HepG2 (cell line): ENCODE data around the gene EGLN2. TPM values are rescaled to one million over a fixed set of nuclear protein-coding genes. Genes with fewer than 3 reads are reported as not detected.

Experiments used
- ATAC-seq: fragments of 200-7000 bp; cut with Tn5 transposase; 3 replicates; pipeline ENCODE4 v1.9.1; 2020; ENCODE audit warnings: mild to moderate bottlenecking, moderate library complexity
- BruUV-seq: library from RNA; stranded (reverse); fragments of 400-500 nt; replicated peaks from 2 replicates; lab custom pipeline; 2021; lab: Mats Ljungman, UMichigan
- CTCF ChIA-PET: fragments of 300-600 bp; formaldehyde crosslinking; extraction: SDS; loops from one replicate; lab custom pipeline; 2021; ENCODE audit warnings: low total read pairs, inconsistent platforms, low intra/inter-chr PET ratio; lab: Yijun Ruan, JAX
- POLR2A ChIA-PET: fragments of 350-600 bp; sonication (Branson Sonifier 250); formaldehyde crosslinking; loops from one replicate; lab custom pipeline; 2020; ENCODE audit warnings: antibody characterized with exemption, inconsistent platforms; lab: Yijun Ruan, JAX
- DNase-seq: peaks from one replicate; pipeline ENCODE4 v3.0.0-alpha.2; 2015; ENCODE audit warnings: low spot score
- FAIRE-seq: peaks from 3 replicates; lab custom pipeline; 2011; peaks lifted over from hg19 to GRCh38; lab: Jason Lieb, UNC
- H2AFZ ChIP-seq: one replicate; pipeline ENCODE4 v1.6.1; 2011; ENCODE audit warnings: low read length, inconsistent platforms
- H3K27ac ChIP-seq: fragments of 300-600 bp; 3 replicates; pipeline ENCODE4 v1.8.0; 2011; ENCODE audit warnings: mixed run types, mild to moderate bottlenecking, mixed read lengths, low read length, inconsistent platforms; ENCODE audit not compliant: insufficient read depth; ENCODE audit errors: extremely low read length
- H3K27me3 ChIP-seq, 2 experiments: fragments of 200-600 bp in 1 of 2; 2 replicates in 1 of 2; 3 replicates in 1 of 2; pipeline versions ENCODE4 v1.6.0 to v1.8.0; 2011; ENCODE audit warnings: low read length in 2 of 2, mild to moderate bottlenecking in 2 of 2, moderate library complexity in 2 of 2, inconsistent platforms in 1 of 2; ENCODE audit not compliant: insufficient read depth in 2 of 2, control insufficient read depth in 1 of 2
- H3K36me3 ChIP-seq, 2 experiments: fragments of 200-600 bp in 1 of 2; replicated peaks in 1 of 2; 2 replicates in 1 of 2; 3 replicates in 1 of 2; pipeline versions ENCODE4 v1.5.1 to v1.8.0; 2011; ENCODE audit warnings: low read length in 2 of 2, inconsistent platforms in 1 of 2; ENCODE audit not compliant: insufficient read depth in 2 of 2, control insufficient read depth in 1 of 2
- H3K4me1 ChIP-seq: 2 replicates; pipeline ENCODE4 v1.5.1; 2012; ENCODE audit warnings: low read length, inconsistent platforms; ENCODE audit not compliant: insufficient read depth
- H3K4me2 ChIP-seq: 2 replicates; pipeline ENCODE4 v1.6.0; 2011; ENCODE audit warnings: low read depth, low read length, inconsistent platforms
- H3K4me3 ChIP-seq, 3 experiments: fragments of 200-600 bp in 1 of 3; sonication (generic), shearing (Covaris generic) in 1 of 3; replicated peaks in 1 of 3; 2 replicates each; pipeline ENCODE4 v1.5.1; 2011 to 2016; ENCODE audit warnings: low read length in 3 of 3, inconsistent platforms in 2 of 3, low read depth in 2 of 3, mild to moderate bottlenecking in 2 of 3, control low read depth in 1 of 3, mixed read lengths in 1 of 3; ENCODE audit not compliant: insufficient read depth in 1 of 3
- H3K79me2 ChIP-seq: one replicate; pipeline ENCODE4 v1.6.1; 2011; ENCODE audit warnings: low read length, inconsistent platforms; ENCODE audit not compliant: insufficient read depth
- H3K9ac ChIP-seq: 2 replicates; pipeline ENCODE4 v1.6.0; 2011; ENCODE audit warnings: mild to moderate bottlenecking, low read depth, low read length, inconsistent platforms; ENCODE audit not compliant: insufficient read depth
- H3K9me3 ChIP-seq: 2 replicates; pipeline ENCODE4 v1.5.1; 2012; ENCODE audit warnings: mild to moderate bottlenecking, low read length
- H4K20me1 ChIP-seq: 2 replicates; pipeline ENCODE4 v1.6.0; 2011; ENCODE audit warnings: inconsistent platforms, mild to moderate bottlenecking, low read length, moderate library complexity; ENCODE audit not compliant: insufficient read depth
- AGO2 ChIP-seq: fragments of 200-400 bp; formaldehyde crosslinking; optimal IDR thresholded peaks from 2 replicates; pipeline ENCODE3; 2017; ENCODE audit warnings: mild to moderate bottlenecking, low read depth, low read length, moderate library complexity
- ATF1 ChIP-seq: IDR thresholded peaks from 2 replicates; pipeline ENCODE4 v1.6.1; 2016; ENCODE audit warnings: mild to moderate bottlenecking, control low read depth
- GATAD1 ChIP-seq: IDR thresholded peaks from 2 replicates; pipeline ENCODE4 v1.6.1; 2016; ENCODE audit warnings: missing genetic modification reagents, missing compliant biosample characterization
- JUNB ChIP-seq: sonication (generic); formaldehyde crosslinking; IDR thresholded peaks from 2 replicates; pipeline ENCODE4 v1.8.0; 2022; ENCODE audit warnings: missing genetic modification reagents, mild to moderate bottlenecking, borderline replicate concordance
- NR3C1 ChIP-seq: sonication (generic); formaldehyde crosslinking; IDR thresholded peaks from 2 replicates; pipeline ENCODE4 v1.4.0; 2020; ENCODE audit warnings: missing genetic modification reagents
- RBFOX2 ChIP-seq: fragments of 200-400 bp; formaldehyde crosslinking; IDR thresholded peaks from 2 replicates; pipeline ENCODE4 v1.6.1; 2017; ENCODE audit warnings: low read depth, mild to moderate bottlenecking, low read length
- TBP ChIP-seq: sonication (generic); formaldehyde crosslinking; IDR thresholded peaks from 2 replicates; pipeline ENCODE4 v1.5.0; 2020; ENCODE audit warnings: missing genetic modification reagents
- TBX2 ChIP-seq: sonication (generic); formaldehyde crosslinking; IDR thresholded peaks from 2 replicates; pipeline ENCODE4 v1.5.0; 2020; ENCODE audit warnings: missing genetic modification reagents, mild to moderate bottlenecking, borderline replicate concordance
- ZNF230 ChIP-seq: sonication (generic); formaldehyde crosslinking; IDR thresholded peaks from 2 replicates; pipeline ENCODE4 v1.4.0; 2020; ENCODE audit warnings: mild to moderate bottlenecking, missing genetic modification reagents
- ZNF354B ChIP-seq: sonication (generic); formaldehyde crosslinking; IDR thresholded peaks from 2 replicates; pipeline ENCODE4 v1.8.0; 2022; ENCODE audit warnings: mild to moderate bottlenecking, missing genetic modification reagents
- ZNF501 ChIP-seq: sonication (generic); formaldehyde crosslinking; IDR thresholded peaks from 2 replicates; pipeline ENCODE4 v1.5.1; 2020; ENCODE audit warnings: mild to moderate bottlenecking, moderate library complexity, missing genetic modification reagents
- ZNF747 ChIP-seq: sonication (generic); formaldehyde crosslinking; IDR thresholded peaks from 2 replicates; pipeline ENCODE4 v1.8.1; 2023; ENCODE audit warnings: missing genetic modification reagents, mild to moderate bottlenecking, borderline replicate concordance
- ZNF792 ChIP-seq: IDR thresholded peaks from 2 replicates; pipeline ENCODE4 v1.6.1; 2016
- WGBS: methylation state at CpG from one replicate; pipeline ENCODE4 v1.1.6; 2017; ENCODE audit warnings: low lambda C conversion rate; 5-methylcytosine and 5-hydroxymethylcytosine counted together
- in situ Hi-C: cut with HindIII; loops from 2 replicates; pipeline ENCODE4 v1.10.0; 2017; ENCODE audit warnings: low pct_unique_long_range_greater_than_20kb; ENCODE audit not compliant: extremely low pct_ligation_motif_present
- intact Hi-C: fragments of 100-400 bp; cut with micrococcal nuclease; formaldehyde crosslinking; loops from one replicate; pipeline ENCODE4 v1.10.0; 2022; ENCODE audit not compliant: unreplicated experiment
- polyA plus RNA-seq, 8 experiments: library from polyadenylated mRNA; depleted of rRNA in 3 of 8; stranded (reverse) in 7 of 8; unstranded in 1 of 8; fragments of >200 nt; fragmentation: Illumina TruSeq in 4 of 8; extraction: Trizol in 4 of 8; gene quantifications; 2 replicates each; pipeline versions ENCODE4 v1.2.1 to v1.2.3, GENCODE V29; 2011 to 2016; ENCODE audit warnings: low read depth in 4 of 8, missing spikeins in 1 of 8, mixed read lengths in 1 of 8; ENCODE audit not compliant: insufficient read depth in 1 of 8
- total RNA-seq, 5 experiments: library from RNA; depleted of rRNA; stranded (reverse); fragments of >200 nt; fragmentation: Illumina TruSeq; extraction: Trizol; gene quantifications; 2 replicates each; pipeline ENCODE4 v1.2.3, GENCODE V29; 2016; ENCODE audit warnings: low read depth in 1 of 5
- TF ChIP-seq, protein P1 (sequence below): sonication (generic); formaldehyde crosslinking; IDR thresholded peaks from 2 replicates; pipeline ENCODE4 v1.5.0; 2020; ENCODE audit warnings: mild to moderate bottlenecking, missing genetic modification reagents
- TF ChIP-seq, protein P2 (sequence below): sonication (generic); formaldehyde crosslinking; IDR thresholded peaks from 2 replicates; pipeline ENCODE4 v1.4.0; 2020; ENCODE audit warnings: missing genetic modification reagents, borderline replicate concordance
- TF ChIP-seq, protein P3 (sequence below): sonication (generic); formaldehyde crosslinking; IDR thresholded peaks from 2 replicates; pipeline ENCODE4 v1.5.0; 2020; ENCODE audit warnings: mild to moderate bottlenecking, missing genetic modification reagents, borderline replicate concordance

EGLN2 gene
- total and polyA plus RNA-seq, 2 of the 13 experiments (the other 11 are each of a cell fraction or from before 2014, with no cell fraction given), result 16.5 to 40.8 TPM

DNA sequence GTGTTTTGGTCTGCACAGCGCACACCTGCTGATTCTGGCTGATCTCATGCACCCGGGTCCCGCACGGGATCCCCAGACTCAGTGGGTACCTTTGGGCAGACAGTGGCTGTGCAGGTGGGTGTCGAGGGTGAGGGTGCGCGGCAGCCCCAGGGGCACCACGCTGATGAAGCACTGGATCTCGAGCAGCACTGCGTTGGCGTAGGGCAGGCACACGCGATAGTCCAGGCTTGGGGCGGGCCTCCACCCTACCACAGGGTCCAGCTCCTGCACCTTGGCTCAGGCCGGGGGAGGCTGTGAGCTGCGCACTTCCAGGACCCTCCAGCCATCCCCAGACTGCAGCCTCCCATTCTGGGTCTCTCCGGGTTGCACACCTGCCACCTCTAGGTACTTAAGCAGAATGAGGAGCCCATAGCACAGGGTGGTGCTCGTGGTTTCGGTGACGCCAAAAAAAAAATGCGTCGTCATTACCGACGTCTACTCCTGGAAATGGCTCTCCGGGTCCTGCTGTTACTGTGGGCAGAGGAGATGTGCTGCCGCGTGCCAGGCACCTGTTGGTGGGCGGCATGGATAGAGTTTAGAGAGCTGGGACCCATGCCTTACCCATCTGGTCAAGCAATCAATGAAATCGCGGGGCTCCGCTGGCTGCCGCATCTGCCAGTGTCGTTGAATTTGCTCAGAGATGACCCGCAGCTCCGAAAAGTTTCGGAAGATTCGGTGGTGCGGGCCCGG lies 10.5 kb downstream of the EGLN2 start (continued):
- TF ChIP-seq AGO2 (peak; percentile 58), RBFOX2 (0 out of 2 replicates have a peak, but pooled peaks have one; percentile 43), ZNF501 (no peak), ZNF354B (CRISPR knock-in tag) (no peak), TBP (CRISPR knock-in tag) (no peak)
- TF ChIP-seq, all 625 proteins: peak for 3

DNA sequence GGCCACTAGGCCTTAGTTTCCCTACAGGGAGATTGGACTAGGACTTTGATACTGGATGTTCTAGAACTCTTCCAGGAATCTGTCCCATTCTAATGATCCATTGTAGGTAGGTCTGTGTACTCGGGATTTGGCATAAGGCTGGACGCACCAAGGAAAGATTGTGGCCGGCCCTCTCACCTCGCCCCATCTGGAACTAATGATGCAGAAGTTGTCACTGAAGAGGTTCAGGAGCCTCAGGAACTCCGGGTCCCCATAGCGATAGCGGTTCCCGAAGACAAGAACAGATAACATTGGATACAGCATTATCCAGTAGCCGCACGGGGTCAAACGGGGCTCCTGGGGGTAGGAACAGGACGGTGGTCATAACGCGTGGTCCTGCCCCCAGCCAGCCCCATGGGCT lies 11.2 kb downstream of the EGLN2 start:
- H3K4me3 ChIP-seq, result no peak overlapping the region
- no peaks in the 10 kb centered on the region; a peak in 1 of 5 replicates for H3K27me3 ChIP-seq
- peaks cover 8% of the 10 kb centered on the region; the same call in 1 of the 2 replicates for H4K20me1 ChIP-seq
- FAIRE-seq (no peak), DNase-seq (no peak), ATAC-seq (no peak)
- no peak overlapping the region for H3K9ac ChIP-seq
- in situ Hi-C loops (loop anchor here (10.0 kb wide), 1 partner anchor 325 kb away; no protein-coding TSS in a partner anchor), intact Hi-C loops (no loop called here)
- no TSS peak for BruUV-seq
- no peak overlapping the region for H3K4me2 ChIP-seq
- peaks cover 4% of the 10 kb centered on the region for H3K79me2 ChIP-seq
- H3K36me3 ChIP-seq, result peaks cover 12 to 26% of the 10 kb centered on the region in 2 experiments; a peak in 4 of 5 replicates
- ChIA-PET POLR2A (no interaction called here), CTCF (no interaction called here)
- H3K4me1 ChIP-seq, result no peaks in the 10 kb centered on the region; the same call in 1 of the 2 replicates
- no peak overlapping the region for H2AFZ ChIP-seq
- 98% methylated on average over 7 of the region's 14 CpGs for WGBS
- H3K27ac ChIP-seq, result no peak overlapping the region
- H3K9me3 ChIP-seq, result no peaks in the 10 kb centered on the region
- TF ChIP-seq TBX2 (CRISPR knock-in tag) (no peak), ZNF747 (CRISPR knock-in tag) (no peak), GATAD1 (no peak), ZNF792 (CRISPR knock-in tag) (no peak), JUNB (CRISPR knock-in tag) (no peak), NR3C1 (CRISPR knock-in tag) (no peak), ZNF230 (CRISPR knock-in tag) (no peak), ATF1 (CRISPR knock-in tag) (no peak)
- TF ChIP-seq, protein P1, sequence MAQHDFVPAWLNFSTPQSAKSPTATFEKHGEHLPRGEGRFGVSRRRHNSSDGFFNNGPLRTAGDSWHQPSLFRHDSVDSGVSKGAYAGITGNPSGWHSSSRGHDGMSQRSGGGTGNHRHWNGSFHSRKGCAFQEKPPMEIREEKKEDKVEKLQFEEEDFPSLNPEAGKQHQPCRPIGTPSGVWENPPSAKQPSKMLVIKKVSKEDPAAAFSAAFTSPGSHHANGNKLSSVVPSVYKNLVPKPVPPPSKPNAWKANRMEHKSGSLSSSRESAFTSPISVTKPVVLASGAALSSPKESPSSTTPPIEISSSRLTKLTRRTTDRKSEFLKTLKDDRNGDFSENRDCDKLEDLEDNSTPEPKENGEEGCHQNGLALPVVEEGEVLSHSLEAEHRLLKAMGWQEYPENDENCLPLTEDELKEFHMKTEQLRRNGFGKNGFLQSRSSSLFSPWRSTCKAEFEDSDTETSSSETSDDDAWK (CRISPR knock-in tag), result no peak
- TF ChIP-seq, protein P2, sequence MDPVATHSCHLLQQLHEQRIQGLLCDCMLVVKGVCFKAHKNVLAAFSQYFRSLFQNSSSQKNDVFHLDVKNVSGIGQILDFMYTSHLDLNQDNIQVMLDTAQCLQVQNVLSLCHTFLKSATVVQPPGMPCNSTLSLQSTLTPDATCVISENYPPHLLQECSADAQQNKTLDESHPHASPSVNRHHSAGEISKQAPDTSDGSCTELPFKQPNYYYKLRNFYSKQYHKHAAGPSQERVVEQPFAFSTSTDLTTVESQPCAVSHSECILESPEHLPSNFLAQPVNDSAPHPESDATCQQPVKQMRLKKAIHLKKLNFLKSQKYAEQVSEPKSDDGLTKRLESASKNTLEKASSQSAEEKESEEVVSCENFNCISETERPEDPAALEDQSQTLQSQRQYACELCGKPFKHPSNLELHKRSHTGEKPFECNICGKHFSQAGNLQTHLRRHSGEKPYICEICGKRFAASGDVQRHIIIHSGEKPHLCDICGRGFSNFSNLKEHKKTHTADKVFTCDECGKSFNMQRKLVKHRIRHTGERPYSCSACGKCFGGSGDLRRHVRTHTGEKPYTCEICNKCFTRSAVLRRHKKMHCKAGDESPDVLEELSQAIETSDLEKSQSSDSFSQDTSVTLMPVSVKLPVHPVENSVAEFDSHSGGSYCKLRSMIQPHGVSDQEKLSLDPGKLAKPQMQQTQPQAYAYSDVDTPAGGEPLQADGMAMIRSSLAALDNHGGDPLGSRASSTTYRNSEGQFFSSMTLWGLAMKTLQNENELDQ, result no peak
- TF ChIP-seq, protein P3, sequence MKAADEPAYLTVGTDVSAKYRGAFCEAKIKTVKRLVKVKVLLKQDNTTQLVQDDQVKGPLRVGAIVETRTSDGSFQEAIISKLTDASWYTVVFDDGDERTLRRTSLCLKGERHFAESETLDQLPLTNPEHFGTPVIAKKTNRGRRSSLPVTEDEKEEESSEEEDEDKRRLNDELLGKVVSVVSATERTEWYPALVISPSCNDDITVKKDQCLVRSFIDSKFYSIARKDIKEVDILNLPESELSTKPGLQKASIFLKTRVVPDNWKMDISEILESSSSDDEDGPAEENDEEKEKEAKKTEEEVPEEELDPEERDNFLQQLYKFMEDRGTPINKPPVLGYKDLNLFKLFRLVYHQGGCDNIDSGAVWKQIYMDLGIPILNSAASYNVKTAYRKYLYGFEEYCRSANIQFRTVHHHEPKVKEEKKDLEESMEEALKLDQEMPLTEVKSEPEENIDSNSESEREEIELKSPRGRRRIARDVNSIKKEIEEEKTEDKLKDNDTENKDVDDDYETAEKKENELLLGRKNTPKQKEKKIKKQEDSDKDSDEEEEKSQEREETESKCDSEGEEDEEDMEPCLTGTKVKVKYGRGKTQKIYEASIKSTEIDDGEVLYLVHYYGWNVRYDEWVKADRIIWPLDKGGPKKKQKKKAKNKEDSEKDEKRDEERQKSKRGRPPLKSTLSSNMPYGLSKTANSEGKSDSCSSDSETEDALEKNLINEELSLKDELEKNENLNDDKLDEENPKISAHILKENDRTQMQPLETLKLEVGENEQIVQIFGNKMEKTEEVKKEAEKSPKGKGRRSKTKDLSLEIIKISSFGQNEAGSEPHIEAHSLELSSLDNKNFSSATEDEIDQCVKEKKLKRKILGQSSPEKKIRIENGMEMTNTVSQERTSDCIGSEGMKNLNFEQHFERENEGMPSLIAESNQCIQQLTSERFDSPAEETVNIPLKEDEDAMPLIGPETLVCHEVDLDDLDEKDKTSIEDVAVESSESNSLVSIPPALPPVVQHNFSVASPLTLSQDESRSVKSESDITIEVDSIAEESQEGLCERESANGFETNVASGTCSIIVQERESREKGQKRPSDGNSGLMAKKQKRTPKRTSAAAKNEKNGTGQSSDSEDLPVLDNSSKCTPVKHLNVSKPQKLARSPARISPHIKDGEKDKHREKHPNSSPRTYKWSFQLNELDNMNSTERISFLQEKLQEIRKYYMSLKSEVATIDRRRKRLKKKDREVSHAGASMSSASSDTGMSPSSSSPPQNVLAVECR, result no peak
